ENCODE measurements around the gene CST2.
"Not testable (repeated sequence)": the region's sequence is repeated elsewhere in the genome, so short reads cannot be mapped to it uniquely, and the experiment has no call there.

CST2 gene

GRCh38 chr20:23800865-23801264 is 25.7 kb downstream of the CST2 start:
- no peak for DNase-seq

GRCh38 chr20:23799216-23799847 is 27.2 kb downstream of the CST2 start:
- peak; percentile 6 for DNase-seq

DNA sequence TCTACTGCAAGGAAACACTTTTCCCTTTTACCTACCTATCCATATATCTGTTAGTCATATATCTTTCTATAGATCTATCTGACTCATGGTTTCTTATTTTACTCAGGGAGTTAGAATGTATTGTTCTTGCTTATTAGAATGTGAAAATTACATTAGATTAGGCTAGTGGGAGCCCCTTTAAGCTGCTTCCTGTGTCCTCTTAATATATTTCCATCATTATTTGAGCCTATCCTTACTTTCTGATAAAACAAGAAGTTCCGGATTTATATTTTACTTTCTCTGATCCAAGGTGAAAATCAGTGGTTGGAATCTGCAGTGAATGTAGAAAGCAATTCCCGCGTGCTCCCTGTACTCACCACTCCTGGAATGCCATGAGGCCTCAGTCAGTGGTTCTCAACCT is 31.0 kb downstream of the CST2 start:
- no peak for DNase-seq

- no peak for DNase-seq
Observed at GRCh38 chr20:23794841-23795240, 31.7 kb downstream of the CST2 start.

DNA sequence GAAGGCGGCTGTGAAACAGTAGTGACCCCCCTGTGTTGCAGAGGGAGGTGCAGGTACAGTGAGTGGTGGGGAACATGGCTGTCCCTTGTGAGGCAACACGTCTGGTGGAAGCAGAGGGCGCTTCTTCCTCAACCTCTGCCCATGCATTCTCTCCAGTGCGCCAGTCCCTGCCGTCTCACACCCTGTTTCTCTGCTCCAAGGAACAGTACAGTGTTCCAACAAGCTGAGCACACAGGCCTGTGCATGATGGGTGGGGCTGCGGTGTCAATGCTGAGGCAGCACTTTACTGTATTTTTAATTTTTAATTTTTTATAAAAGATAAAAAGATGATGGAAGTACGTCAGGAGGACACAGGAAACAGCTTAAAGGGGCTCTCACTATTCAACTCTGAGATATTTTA is 32.5 kb downstream of the CST2 start:
- DNase-seq, result no peak

DNA sequence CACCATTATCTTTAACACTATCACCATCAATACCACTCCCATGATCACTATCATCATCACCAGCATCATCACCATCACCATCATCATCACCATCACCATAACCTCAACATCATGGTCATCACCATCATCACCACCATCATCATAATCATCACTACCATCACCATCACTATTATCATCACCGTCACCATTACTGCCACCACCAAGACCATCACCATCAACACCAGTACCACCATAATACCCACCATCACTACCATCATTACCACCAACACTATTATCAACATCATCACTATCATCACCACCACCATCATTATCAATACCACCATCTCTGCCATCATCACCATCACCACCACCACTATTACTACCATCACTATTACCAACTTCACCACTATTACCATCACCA is 43.1 kb downstream of the CST2 start:
- DNase-seq, result no peak

DNA sequence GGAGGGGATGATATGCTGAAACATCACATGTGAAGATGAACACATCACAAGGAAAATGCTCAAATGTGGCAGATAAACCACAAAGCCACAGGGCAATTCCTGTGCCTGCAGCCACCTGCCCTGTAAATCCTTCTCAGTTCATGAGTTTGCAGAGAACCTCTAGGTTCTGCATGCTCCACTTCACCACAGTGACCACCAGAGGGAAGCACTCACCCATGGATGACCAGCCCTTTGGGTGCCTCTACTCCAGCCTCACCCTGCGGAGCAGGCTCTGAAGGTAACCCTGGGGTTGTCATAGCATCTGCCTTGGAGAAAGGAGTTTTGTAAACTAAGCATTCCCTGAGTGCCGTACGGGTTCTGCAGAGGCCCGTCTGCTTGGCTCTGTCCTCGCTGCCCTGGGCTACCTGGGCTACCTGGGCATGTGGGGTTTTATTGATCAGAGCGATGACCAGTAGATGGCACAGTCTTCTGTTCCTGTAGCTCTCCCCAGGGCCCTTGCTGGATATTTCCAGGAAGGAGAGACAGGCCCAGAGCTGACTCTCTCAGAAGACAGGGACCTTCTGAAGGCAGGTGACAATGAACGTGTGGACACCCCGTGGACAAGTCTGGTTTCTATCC is 44.1 kb downstream of the CST2 start:
- peak; percentile 40 for DNase-seq

- DNase-seq, result not testable (repeated sequence)
Observed at GRCh38 chr20:23778676-23779075, 47.9 kb downstream of the CST2 start.

DNA sequence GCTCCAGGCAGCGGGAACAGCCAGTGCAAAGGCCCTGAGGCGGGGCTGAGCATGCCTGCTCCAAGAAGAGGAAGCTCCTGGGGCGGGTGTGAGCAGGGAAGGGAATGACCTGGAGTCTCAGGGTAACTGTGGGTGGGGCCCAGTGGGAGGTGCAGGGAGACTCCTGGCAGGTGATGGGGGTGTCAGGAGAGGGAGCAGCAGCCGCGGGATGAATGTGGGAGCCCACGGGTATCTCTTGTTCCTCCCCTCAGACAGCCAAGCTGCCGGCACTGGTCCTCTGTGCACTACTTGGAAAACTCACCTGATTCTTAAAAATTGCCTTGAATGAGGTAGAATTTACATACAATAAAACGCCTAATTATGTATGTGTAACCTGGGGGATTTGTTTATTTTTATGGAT is 49.1 kb downstream of the CST2 start:
- DNase-seq, result not testable (repeated sequence)

DNA sequence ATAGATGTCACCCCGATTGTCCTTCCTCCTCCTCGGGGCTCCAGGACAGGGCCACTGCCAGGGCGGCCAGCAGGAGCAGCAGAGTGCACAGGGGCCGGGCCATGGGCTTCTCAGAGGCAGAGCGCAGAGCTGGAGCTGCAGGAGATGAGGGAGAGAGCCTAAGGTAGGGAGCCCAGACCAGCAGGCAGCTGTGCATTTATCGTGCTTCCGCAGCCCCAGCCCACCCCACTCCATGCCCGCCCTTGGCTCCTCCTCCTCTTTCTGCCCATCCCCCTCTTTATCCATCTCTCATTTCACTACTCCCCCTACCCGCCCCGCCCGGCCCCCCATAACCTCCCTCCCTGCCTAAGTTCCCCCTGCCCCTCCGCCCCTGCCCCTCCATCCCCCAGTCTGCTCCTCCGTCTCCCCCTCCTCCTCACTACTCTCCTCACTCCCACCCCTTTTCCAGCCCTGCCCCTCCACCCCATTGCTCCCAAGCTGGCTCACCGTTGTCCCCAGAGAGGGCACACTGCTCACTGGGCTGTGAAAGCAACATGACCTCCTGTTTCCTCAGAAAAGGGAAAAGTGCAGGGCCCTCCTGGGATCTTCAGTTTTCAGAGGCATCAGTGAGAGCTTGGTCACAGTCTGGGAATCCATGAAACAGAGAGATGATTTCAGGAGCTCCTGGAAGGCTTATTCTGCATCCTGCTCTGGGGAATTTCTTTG is 50.3 kb downstream of the CST2 start:
- DNase-seq, result peak; percentile 2

DNA sequence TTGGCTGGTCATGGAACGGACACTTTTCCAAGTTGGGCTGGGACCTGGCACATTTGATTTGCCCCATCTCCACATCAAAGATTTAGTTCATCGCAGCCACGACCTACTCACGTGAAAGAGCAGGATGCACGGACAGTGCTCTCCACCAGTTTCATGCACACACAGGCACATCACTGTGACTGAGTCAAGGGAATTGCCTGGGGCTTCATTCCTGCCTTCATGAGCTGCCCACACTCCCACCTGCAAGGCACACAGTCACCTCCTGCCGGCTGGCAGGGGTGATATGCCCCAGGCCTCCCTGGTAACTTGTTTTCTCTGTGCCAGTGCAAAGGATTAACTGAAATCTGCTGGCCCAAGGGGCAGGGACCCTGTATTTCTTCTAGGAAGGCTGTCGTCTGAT is 52.4 kb downstream of the CST2 start:
- DNase-seq, result no peak

Measured in NCI-H1694 (cell line).